ENCODE results near the gene FASTKD3. TPM values are rescaled to one million over a fixed set of nuclear protein-coding genes. Genes with fewer than 3 reads are reported as not detected.

FASTKD3 gene
- total RNA-seq, 2 donors from 2014 or later, result 4.6 TPM

DNA sequence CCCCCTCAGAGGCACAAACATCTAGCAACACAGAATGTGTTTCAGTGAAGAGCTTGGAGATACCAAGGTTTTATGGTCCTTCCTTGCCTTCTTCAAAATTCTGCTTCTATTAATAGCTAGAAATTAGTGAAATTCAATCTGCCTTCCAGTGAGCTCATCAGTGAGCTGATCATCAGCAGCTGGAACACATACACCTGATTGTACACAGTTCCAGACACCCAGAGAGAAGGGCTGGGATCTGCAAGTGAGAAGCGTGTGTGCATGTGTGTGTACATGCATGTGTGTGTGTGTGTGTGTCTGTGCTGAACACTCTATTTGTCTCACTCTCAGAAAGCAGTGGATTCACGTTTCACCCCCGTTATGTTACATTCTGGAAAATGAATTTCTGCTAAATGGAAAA lies 46.4 kb downstream of the FASTKD3 start:
- H3K9me3 ChIP-seq, result no peaks in the 10 kb centered on the region
- H3K36me3 ChIP-seq, result no peaks in the 10 kb centered on the region

DNA sequence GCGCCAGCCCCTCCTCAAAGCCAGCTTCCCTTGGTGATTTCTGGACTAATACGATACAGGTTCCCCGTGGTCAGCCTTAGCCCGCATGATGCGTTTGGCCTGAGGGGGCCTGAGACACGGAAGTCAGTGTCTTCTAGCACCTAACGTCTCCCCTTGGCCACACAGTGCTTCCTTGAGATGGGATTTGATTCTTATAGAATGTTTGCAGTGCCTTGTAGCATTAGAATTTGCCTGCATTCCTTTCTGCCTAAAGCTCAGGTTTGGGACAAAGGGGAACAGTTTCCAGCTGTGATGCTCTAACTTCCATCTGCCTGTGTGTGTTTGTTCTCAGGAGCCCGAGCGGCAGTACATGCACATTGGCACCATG lies 52.3 kb downstream of the FASTKD3 start:
- Histone ChIP-seq H3K36me3 (no peaks in the 10 kb centered on the region), H3K4me3 (no peak overlapping the region), H3K27ac (no peak overlapping the region), H3K4me1 (peaks cover 0 to 7% of the 10 kb centered on the region in 2 donors), H3K27me3 (no peaks in the 10 kb centered on the region), H3K9me3 (no peaks in the 10 kb centered on the region)
- no peak for DNase-seq (ENCODE audit: low spot score)
- TF ChIP-seq, protein P1, sequence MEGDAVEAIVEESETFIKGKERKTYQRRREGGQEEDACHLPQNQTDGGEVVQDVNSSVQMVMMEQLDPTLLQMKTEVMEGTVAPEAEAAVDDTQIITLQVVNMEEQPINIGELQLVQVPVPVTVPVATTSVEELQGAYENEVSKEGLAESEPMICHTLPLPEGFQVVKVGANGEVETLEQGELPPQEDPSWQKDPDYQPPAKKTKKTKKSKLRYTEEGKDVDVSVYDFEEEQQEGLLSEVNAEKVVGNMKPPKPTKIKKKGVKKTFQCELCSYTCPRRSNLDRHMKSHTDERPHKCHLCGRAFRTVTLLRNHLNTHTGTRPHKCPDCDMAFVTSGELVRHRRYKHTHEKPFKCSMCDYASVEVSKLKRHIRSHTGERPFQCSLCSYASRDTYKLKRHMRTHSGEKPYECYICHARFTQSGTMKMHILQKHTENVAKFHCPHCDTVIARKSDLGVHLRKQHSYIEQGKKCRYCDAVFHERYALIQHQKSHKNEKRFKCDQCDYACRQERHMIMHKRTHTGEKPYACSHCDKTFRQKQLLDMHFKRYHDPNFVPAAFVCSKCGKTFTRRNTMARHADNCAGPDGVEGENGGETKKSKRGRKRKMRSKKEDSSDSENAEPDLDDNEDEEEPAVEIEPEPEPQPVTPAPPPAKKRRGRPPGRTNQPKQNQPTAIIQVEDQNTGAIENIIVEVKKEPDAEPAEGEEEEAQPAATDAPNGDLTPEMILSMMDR (IDR thresholded peaks at IDR 0.05), result no peak

More for the DNA sequence above, 46.4 kb downstream of the FASTKD3 start:
- Histone ChIP-seq H3K4me1 (no peaks in the 10 kb centered on the region), H3K4me3 (no peak overlapping the region), H3K27me3 (no peaks in the 10 kb centered on the region), H3K27ac (no peak overlapping the region)
- DNase-seq (ENCODE audit: low spot score), result no peak
- TF ChIP-seq, protein P1 (IDR thresholded peaks at IDR 0.05), result no peak

GRCh38 chr5:7815892-7816534 lies 52.8 kb downstream of the FASTKD3 start:
- no peaks in the 10 kb centered on the region for H3K27me3 ChIP-seq
- TF ChIP-seq, protein P1 (IDR thresholded peaks at IDR 0.05), result peak; percentile 88 to 91
- no peaks in the 10 kb centered on the region for H3K36me3 ChIP-seq
- DNase-seq (ENCODE audit: low spot score), result peak; percentile 88
- H3K4me1 ChIP-seq, result peaks cover 0 to 7% of the 10 kb centered on the region in 2 donors
- H3K9me3 ChIP-seq, result no peaks in the 10 kb centered on the region
- no peak overlapping the region for H3K27ac ChIP-seq
- no peak overlapping the region for H3K4me3 ChIP-seq

- H3K4me3 ChIP-seq, result no peak overlapping the region
- no peak overlapping the region for H3K27ac ChIP-seq
- H3K4me1 ChIP-seq, result peaks cover 0 to 7% of the 10 kb centered on the region in 2 donors
- TF ChIP-seq, protein P1 (IDR thresholded peaks at IDR 0.05), result no peak
- H3K27me3 ChIP-seq, result no peaks in the 10 kb centered on the region
- no peaks in the 10 kb centered on the region for H3K36me3 ChIP-seq
- no peak for DNase-seq (ENCODE audit: low spot score)
- H3K9me3 ChIP-seq, result no peaks in the 10 kb centered on the region
Observed at GRCh38 chr5:7814816-7815215, 54.0 kb downstream of the FASTKD3 start.

DNA sequence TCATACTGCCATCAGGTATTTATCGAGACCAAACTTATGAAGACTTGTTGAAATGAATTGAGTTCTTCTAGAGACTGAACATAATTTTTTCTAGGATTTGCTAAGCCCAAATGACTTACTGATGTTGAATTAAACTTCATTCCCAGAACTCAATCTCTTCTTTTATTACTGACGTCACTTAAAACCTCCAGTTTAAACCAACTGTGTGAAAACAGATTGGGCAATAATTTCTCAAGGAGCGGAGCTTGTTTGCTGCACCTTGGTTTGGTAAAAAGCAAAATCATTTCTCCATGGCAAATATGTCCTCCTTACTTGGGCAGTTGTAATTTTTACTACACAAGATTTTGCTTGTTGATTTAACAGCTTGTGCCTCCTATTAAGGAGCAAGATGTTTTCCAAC lies 55.3 kb downstream of the FASTKD3 start:
- Histone ChIP-seq H3K27ac (no peak overlapping the region), H3K27me3 (no peaks in the 10 kb centered on the region), H3K9me3 (no peaks in the 10 kb centered on the region), H3K4me1 (peaks cover 0 to 7% of the 10 kb centered on the region in 2 donors), H3K36me3 (no peaks in the 10 kb centered on the region), H3K4me3 (no peak overlapping the region)
- TF ChIP-seq, protein P1 (IDR thresholded peaks at IDR 0.05), result no peak
- no peak for DNase-seq (ENCODE audit: low spot score)

- H3K4me3 ChIP-seq, result no peak overlapping the region
- no peaks in the 10 kb centered on the region for H3K27me3 ChIP-seq
- no peaks in the 10 kb centered on the region for H3K9me3 ChIP-seq
- TF ChIP-seq, protein P1 (IDR thresholded peaks at IDR 0.05), result no peak
- H3K4me1 ChIP-seq, result peaks cover 0 to 7% of the 10 kb centered on the region in 2 donors
- DNase-seq (ENCODE audit: low spot score), result no peak
- no peaks in the 10 kb centered on the region for H3K36me3 ChIP-seq
- no peak overlapping the region for H3K27ac ChIP-seq
Observed at GRCh38 chr5:7813007-7813406, 55.8 kb downstream of the FASTKD3 start.
